Kidney tubule cell (primary cell): ENCODE data around the gene ACSL3.
"Not testable (repeated sequence)": the region's sequence is repeated elsewhere in the genome, so short reads cannot be mapped to it uniquely, and the experiment has no call there.

ENCODE experiments used
- DNase-seq: peaks from one replicate; pipeline ENCODE4 v3.0.0-alpha.2; 2018; ENCODE audit warnings: low spot score

The ACSL3 gene

GRCh38 chr2:222860740-222861410 is at the start of gene ACSL3:
TSS of gene ACSL3 (plus strand) at chr2:222861036. CDS start at chr2:222908773, 47,737 bp downstream.
- peak; percentile 94 for DNase-seq

GRCh38 chr2:222811828-222812227 is 49.0 kb upstream of the ACSL3 start:
- no peak for DNase-seq

GRCh38 chr2:222813177-222813843 is 47.5 kb upstream of the ACSL3 start:
- DNase-seq: peak; percentile 53

- peak; percentile 33 for DNase-seq
Measured at GRCh38 chr2:222819722-222820333, 41.0 kb upstream of the ACSL3 start.

- DNase-seq: no peak
Measured at GRCh38 chr2:222823183-222823930, 37.5 kb upstream of the ACSL3 start.

GRCh38 chr2:222825031-222825430 is 35.8 kb upstream of the ACSL3 start:
- no peak for DNase-seq

GRCh38 chr2:222827417-222827816 is 33.4 kb upstream of the ACSL3 start:
- no peak for DNase-seq

GRCh38 chr2:222828572-222828971 is 32.3 kb upstream of the ACSL3 start:
- DNase-seq: no peak

- DNase-seq: no peak
Measured at GRCh38 chr2:222830164-222830563, 30.7 kb upstream of the ACSL3 start.

- no peak for DNase-seq
Measured at GRCh38 chr2:222833410-222833809, 27.4 kb upstream of the ACSL3 start.

GRCh38 chr2:222835143-222835822 is 25.6 kb upstream of the ACSL3 start:
- DNase-seq: peak; percentile 87

- no peak for DNase-seq
Measured at GRCh38 chr2:222835823-222836151, 25.0 kb upstream of the ACSL3 start.

GRCh38 chr2:222837643-222838056 is 23.2 kb upstream of the ACSL3 start:
- DNase-seq: peak; percentile 96

- DNase-seq: no peak
Measured at GRCh38 chr2:222840060-222840802, 20.6 kb upstream of the ACSL3 start.

GRCh38 chr2:222842491-222843174 is 18.2 kb upstream of the ACSL3 start:
- peak; percentile 44 for DNase-seq

- peak; percentile 68 for DNase-seq
Measured at GRCh38 chr2:222844323-222844722, 16.5 kb upstream of the ACSL3 start.

GRCh38 chr2:222845314-222845713 is 15.5 kb upstream of the ACSL3 start:
- DNase-seq: not testable (repeated sequence)

GRCh38 chr2:222846003-222846402 is 14.8 kb upstream of the ACSL3 start:
- no peak for DNase-seq

- DNase-seq: not testable (repeated sequence)
Measured at GRCh38 chr2:222848031-222848430, 12.8 kb upstream of the ACSL3 start.

- no peak for DNase-seq
Measured at GRCh38 chr2:222848862-222849261, 12.0 kb upstream of the ACSL3 start.
